Suprapubic skin (tissue), 4 donors: ENCODE results near the gene EGLN1. TPM values are rescaled to one million over a fixed set of nuclear protein-coding genes. Genes with fewer than 3 reads are reported as not detected.
A peak's percentile ranks its signal among the peaks of the same experiment; 100 is the strongest.

Experiments used
- DNase-seq, 2 donors: peaks; one replicate each; pipeline ENCODE4 v3.0.0-alpha.2; 2019; ENCODE audit warnings: low spot score in 2 of 2
- H3K27ac ChIP-seq: fragments of 200-600 bp; sonication (generic); one replicate; pipeline ENCODE4 v1.5.1; 2019
- H3K27me3 ChIP-seq: fragments of 200-600 bp; sonication (generic); one replicate; pipeline ENCODE4 v1.5.1; 2019
- H3K36me3 ChIP-seq: fragments of 200-600 bp; sonication (generic); one replicate; pipeline ENCODE4 v1.5.1; 2019
- H3K4me1 ChIP-seq: fragments of 200-600 bp; sonication (generic); one replicate; pipeline ENCODE4 v1.5.1; 2019
- H3K4me3 ChIP-seq: fragments of 200-600 bp; sonication (generic); one replicate; pipeline ENCODE4 v1.5.1; 2019; ENCODE audit warnings: mild to moderate bottlenecking
- H3K9me3 ChIP-seq: fragments of 200-600 bp; sonication (generic); one replicate; pipeline ENCODE4 v1.5.1; 2019
- CTCF ChIP-seq, 2 donors: fragments of 200-600 bp in 1 of 2; fragments of 450-650 bp in 1 of 2; sonication (generic) in 1 of 2; IDR thresholded peaks; one replicate each; pipeline ENCODE4 v1.5.1; 2016 to 2019; ENCODE audit warnings: antibody characterized with exemption in 2 of 2, mild to moderate bottlenecking in 1 of 2, moderate library complexity in 1 of 2
- EP300 ChIP-seq: sonication (generic); formaldehyde crosslinking; IDR thresholded peaks from one replicate; pipeline ENCODE4 v1.6.1; 2017; ENCODE audit warnings: antibody characterized with exemption
- POLR2A ChIP-seq, 2 donors: fragments of 450-650 bp; IDR thresholded peaks; one replicate each; pipeline ENCODE4 v1.6.1; 2017; ENCODE audit warnings: antibody characterized with exemption in 2 of 2, mild to moderate bottlenecking in 2 of 2, moderate library complexity in 2 of 2
- POLR2AphosphoS5 ChIP-seq, 3 donors: sonication (generic); formaldehyde crosslinking; IDR thresholded peaks; one replicate each; pipeline ENCODE4 v1.6.1; 2017; ENCODE audit warnings: antibody characterized with exemption in 3 of 3
- WGBS: methylation state at CpG from one replicate; pipeline ENCODE4 v1.1.5; 2018; 5-methylcytosine and 5-hydroxymethylcytosine counted together
- total RNA-seq, 4 donors: library from RNA; depleted of rRNA; stranded (reverse); fragments of >200 nt; gene quantifications; one replicate each; pipeline ENCODE4 v1.1.0, GENCODE V29; 2016

The EGLN1 gene
- total RNA-seq, 4 donors from 2014 or later, result 33.8 to 44.5 (median 39.4) TPM

DNA sequence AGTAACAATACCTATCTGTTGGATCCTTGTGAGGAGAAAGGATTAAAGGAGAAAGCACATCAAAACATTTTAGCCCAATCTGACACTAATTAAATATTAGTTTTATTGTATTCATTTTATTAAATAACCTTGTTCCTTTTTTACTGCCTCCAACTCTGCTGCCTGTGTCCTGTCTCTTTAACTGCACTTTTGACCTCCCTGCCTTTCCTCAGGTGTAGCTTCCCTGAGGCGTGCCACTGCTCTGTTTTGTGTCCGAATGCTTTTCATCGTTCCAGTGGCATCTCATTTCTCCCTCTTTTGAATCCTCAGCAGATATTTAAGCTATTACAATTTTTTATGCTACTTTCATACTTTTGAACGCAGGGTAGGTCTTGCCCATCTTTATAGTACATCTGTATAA is 73.6 kb downstream of the EGLN1 start:
- Histone ChIP-seq H3K4me1 (no peaks in the 10 kb centered on the region), H3K27ac (no peak overlapping the region), H3K4me3 (no peak overlapping the region), H3K36me3 (peaks cover 64% of the 10 kb centered on the region), H3K27me3 (no peaks in the 10 kb centered on the region), H3K9me3 (no peaks in the 10 kb centered on the region)
- DNase-seq, result no peak
- 86% methylated on average over 4 of the region's 4 CpGs for WGBS
- TF ChIP-seq EP300 (no peak), POLR2A (IDR thresholded peaks at IDR 0.05) (no peak), POLR2AphosphoS5 (IDR thresholded peaks at IDR 0.05) (no peak), CTCF (IDR thresholded peaks at IDR 0.05) (no peak)

GRCh38 chr1:231347961-231348360 is 74.1 kb downstream of the EGLN1 start:
- Histone ChIP-seq H3K27me3 (no peaks in the 10 kb centered on the region), H3K4me1 (no peaks in the 10 kb centered on the region), H3K27ac (no peak overlapping the region), H3K9me3 (no peaks in the 10 kb centered on the region), H3K36me3 (peaks cover 64% of the 10 kb centered on the region), H3K4me3 (no peak overlapping the region)
- TF ChIP-seq CTCF (IDR thresholded peaks at IDR 0.05) (no peak), POLR2A (IDR thresholded peaks at IDR 0.05) (no peak), POLR2AphosphoS5 (IDR thresholded peaks at IDR 0.05) (no peak), EP300 (no peak)
- no peak for DNase-seq
- 94% methylated on average over 4 of the region's 4 CpGs for whole genome bisulfite sequencing

GRCh38 chr1:231340328-231341013 is 81.6 kb downstream of the EGLN1 start:
- Histone ChIP-seq H3K36me3 (peaks cover 20% of the 10 kb centered on the region), H3K4me3 (peak overlapping the region; percentile 6), H3K4me1 (peaks cover 49% of the 10 kb centered on the region), H3K27ac (peak overlapping the region; percentile 20), H3K9me3 (no peaks in the 10 kb centered on the region), H3K27me3 (no peaks in the 10 kb centered on the region)
- no peak for DNase-seq
- TF ChIP-seq POLR2A (IDR thresholded peaks at IDR 0.05), result no peak
- TF ChIP-seq EP300, result no peak
- no peak for TF ChIP-seq CTCF (IDR thresholded peaks at IDR 0.05)
- no peak for TF ChIP-seq POLR2AphosphoS5 (IDR thresholded peaks at IDR 0.05)
- 69% methylated on average over 6 of the region's 6 CpGs for WGBS

DNA sequence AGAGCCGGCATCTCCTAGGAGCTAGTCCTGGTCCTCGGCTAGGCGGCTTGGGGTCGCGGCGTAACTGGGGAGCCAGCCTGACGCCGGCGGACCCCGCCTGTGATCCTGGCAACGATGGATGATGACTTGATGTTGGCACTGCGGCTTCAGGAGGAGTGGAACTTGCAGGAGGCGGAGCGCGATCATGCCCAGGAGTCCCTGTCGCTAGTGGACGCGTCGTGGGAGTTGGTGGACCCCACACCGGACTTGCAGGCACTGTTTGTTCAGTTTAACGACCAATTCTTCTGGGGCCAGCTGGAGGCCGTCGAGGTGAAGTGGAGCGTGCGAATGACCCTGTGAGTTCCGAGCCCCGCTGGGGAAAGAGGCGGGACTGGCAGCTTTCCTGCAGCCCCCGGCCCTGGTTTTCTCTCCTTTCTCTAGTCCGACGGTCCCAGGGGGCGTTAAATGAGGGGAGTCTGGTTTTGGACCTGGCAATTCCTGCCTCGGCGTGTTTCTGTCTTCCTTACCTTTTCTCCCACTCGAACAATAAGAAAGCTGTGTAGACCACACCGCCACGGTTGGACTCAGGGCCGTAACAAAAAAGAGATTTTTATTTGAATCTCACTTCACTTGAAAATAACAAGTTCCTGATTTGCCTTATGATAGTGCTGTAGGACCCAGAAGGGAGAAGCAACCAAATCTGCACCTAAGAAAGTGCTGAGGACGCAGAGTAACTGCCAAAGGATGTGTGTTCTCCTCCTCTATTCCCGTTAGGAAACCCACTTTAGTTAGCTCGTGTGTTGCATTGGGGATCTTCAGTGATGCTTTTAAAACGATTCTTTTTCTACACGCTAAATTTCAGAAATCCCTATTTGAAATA is 83.6 kb downstream of the EGLN1 start, which contains the start of gene SPRTN:
Gene SPRTN (plus strand): TSS at position 24 of the 859 bp plus-strand sequence. CDS start 91 bp downstream, at position 115.
- TF ChIP-seq EP300 (no peak), CTCF (IDR thresholded peaks at IDR 0.05) (no peak), POLR2AphosphoS5 (IDR thresholded peaks at IDR 0.05) (peak in 1 of 3 donors; percentile 17)
- WGBS, result under 1% methylated on average over 32 of the region's 43 CpGs
- H3K4me1 ChIP-seq, result peaks cover 68% of the 10 kb centered on the region

More for the DNA sequence above, 83.6 kb downstream of the EGLN1 start, which contains the start of gene SPRTN:
- Histone ChIP-seq H3K27me3 (no peaks in the 10 kb centered on the region), H3K36me3 (peaks cover 16% of the 10 kb centered on the region), H3K9me3 (no peaks in the 10 kb centered on the region), H3K27ac (peak within 1 kb of the TSS; percentile 94), H3K4me3 (peak within 1 kb of the TSS; percentile 74)
- DNase-seq, result peak; percentile 92 to 94
